GM12878 (cell line): ENCODE data around the gene REM2. TPM values are rescaled to one million over a fixed set of nuclear protein-coding genes. Genes with fewer than 3 reads are reported as not detected.

ENCODE experiments used
- ASH2L ChIP-seq: fragments of 300-600, 200-600 bp; sonication (generic); IDR thresholded peaks from 2 replicates; pipeline ENCODE4 v1.6.1; 2017; ENCODE audit warnings: low read depth, mild to moderate bottlenecking, borderline replicate concordance
- ATF3 ChIP-seq: IDR thresholded peaks from 2 replicates; pipeline ENCODE4 v1.6.1; 2011; ENCODE audit warnings: low read depth, mild to moderate bottlenecking, low read length, moderate library complexity, borderline replicate concordance; ENCODE audit errors: extremely low read depth
- ATF7 ChIP-seq: fragments of 450-650 bp; IDR thresholded peaks from 2 replicates; pipeline ENCODE4 v1.6.1; 2016; ENCODE audit warnings: low read depth, mild to moderate bottlenecking
- BHLHE40 ChIP-seq, 2 experiments: fragments of 450-650 bp in 1 of 2; IDR thresholded peaks; 2 replicates each; pipeline ENCODE4 v1.6.1; 2011 to 2017; ENCODE audit warnings: low read depth in 2 of 2, borderline replicate concordance in 1 of 2, improper control_type of control experiment in 1 of 2, low read length in 1 of 2, mild to moderate bottlenecking in 1 of 2
- CEBPZ ChIP-seq: fragments of 150-350 bp; IDR thresholded peaks from 2 replicates; pipeline ENCODE4 v1.6.1; 2016; ENCODE audit warnings: low read depth, low read length
- EGR1 ChIP-seq, 2 experiments: IDR thresholded peaks; 1 replicate in 1 of 2; 2 replicates in 1 of 2; pipeline ENCODE4 v1.6.1; 2011 to 2012; ENCODE audit warnings: low read depth in 2 of 2, low read length in 2 of 2, borderline replicate concordance in 1 of 2, mild to moderate bottlenecking in 1 of 2, moderate library complexity in 1 of 2
- FOS ChIP-seq: IDR thresholded peaks from 3 replicates; pipeline ENCODE4 v1.6.1; 2011; ENCODE audit warnings: borderline replicate concordance; ENCODE audit not compliant: insufficient read length; ENCODE audit errors: extremely low read depth
- HCFC1 ChIP-seq: fragments of 150-350 bp; IDR thresholded peaks from 2 replicates; pipeline ENCODE4 v1.6.1; 2014; ENCODE audit warnings: low read length
- HDAC2 ChIP-seq: fragments of 200-600 bp; sonication (generic); IDR thresholded peaks from 2 replicates; pipeline ENCODE4 v1.6.1; 2017
- IKZF2 ChIP-seq, 2 experiments: fragments of 450-650 bp; IDR thresholded peaks; 2 replicates each; pipeline ENCODE4 v1.6.1; 2017; ENCODE audit warnings: mild to moderate bottlenecking in 2 of 2, moderate library complexity in 2 of 2
- IRF3 ChIP-seq: fragments of 450-650 bp; IDR thresholded peaks from 2 replicates; pipeline ENCODE4 v1.6.1; 2014; ENCODE audit warnings: mild to moderate bottlenecking
- JUNB ChIP-seq: IDR thresholded peaks from 2 replicates; pipeline ENCODE4 v1.6.1; 2016; ENCODE audit warnings: antibody characterized with exemption, mild to moderate bottlenecking
- KDM1A ChIP-seq: fragments of 200-600 bp; sonication (generic); IDR thresholded peaks from 2 replicates; pipeline ENCODE4 v1.6.1; 2016; ENCODE audit warnings: borderline replicate concordance
- NFIC ChIP-seq: IDR thresholded peaks from 2 replicates; pipeline ENCODE4 v1.6.1; 2012; ENCODE audit warnings: low read depth, mild to moderate bottlenecking, inconsistent platforms, low read length, moderate library complexity
- NFYA ChIP-seq: IDR thresholded peaks from 2 replicates; pipeline ENCODE4 v1.6.1; 2011; ENCODE audit warnings: low read depth, mild to moderate bottlenecking, low read length, improper control_type of control experiment, borderline replicate concordance
- NR2C1 ChIP-seq: fragments of 450-650 bp; IDR thresholded peaks from 2 replicates; pipeline ENCODE4 v1.6.1; 2017; ENCODE audit warnings: antibody characterized with exemption, mild to moderate bottlenecking, moderate library complexity
- POU2F2 ChIP-seq: IDR thresholded peaks from 3 replicates; pipeline ENCODE4 v1.6.1; 2011; ENCODE audit warnings: low read depth, mild to moderate bottlenecking, low read length, borderline replicate concordance
- SMAD1 ChIP-seq: fragments of 450-650 bp; IDR thresholded peaks from 2 replicates; pipeline ENCODE4 v1.6.1; 2018; ENCODE audit warnings: mild to moderate bottlenecking, low read depth; ENCODE audit not compliant: partially characterized antibody
- SMC3 ChIP-seq: IDR thresholded peaks from 2 replicates; pipeline ENCODE4 v1.6.1; 2011; ENCODE audit warnings: low read length, improper control_type of control experiment, borderline replicate concordance
- USF1 ChIP-seq: IDR thresholded peaks from 2 replicates; pipeline ENCODE4 v1.6.1; 2011; ENCODE audit warnings: borderline replicate concordance, low read depth, mild to moderate bottlenecking, moderate library complexity, mixed read lengths, low read length; ENCODE audit not compliant: insufficient read depth; ENCODE audit errors: extremely low read length
- WRNIP1 ChIP-seq: IDR thresholded peaks from 2 replicates; pipeline ENCODE4 v1.6.1; 2011; ENCODE audit warnings: low read depth, low read length, improper control_type of control experiment, borderline replicate concordance
- YBX1 ChIP-seq: fragments of 450-650 bp; IDR thresholded peaks from 2 replicates; pipeline ENCODE4 v1.6.1; 2016; ENCODE audit warnings: antibody characterized with exemption
- ZBED1 ChIP-seq: IDR thresholded peaks from 2 replicates; pipeline ENCODE4 v1.6.1; 2016; ENCODE audit warnings: borderline replicate concordance
- polyA plus RNA-seq, 11 experiments: library from polyadenylated mRNA; depleted of rRNA in 4 of 11; unstranded in 6 of 11; stranded (reverse) in 5 of 11; fragments of >200 nt; fragmentation: Nextera tagmentation in 4 of 11; fragmentation: Illumina TruSeq in 1 of 11; extraction: Ambion mirVana in 4 of 11; extraction: Trizol in 1 of 11; gene quantifications; 1 replicate in 1 of 11; 2 replicates in 10 of 11; pipeline versions ENCODE4 v1.2.1 to v1.2.3, GENCODE V29; 2011 to 2016; ENCODE audit warnings: inconsistent platforms in 2 of 11, missing spikeins in 2 of 11, low read depth in 1 of 11
- total RNA-seq, 4 experiments: library from RNA; depleted of rRNA in 3 of 4; stranded (reverse); fragments of >200 nt in 3 of 4; fragmentation: Illumina TruSeq in 1 of 4; extraction: Trizol in 1 of 4; gene quantifications; 2 replicates each; pipeline versions ENCODE4 v1.2.1 to v1.2.3, GENCODE V29; 2013 to 2021

REM2 gene
- total and polyA plus RNA-seq, 10 of the 15 experiments (the other 5 are each of a cell fraction or from before 2014, with no cell fraction given) = 0.27 to 1.5 (median 0.83) TPM

GRCh38 chr14:22872033-22872832 lies 10.8 kb upstream of the REM2 start (continued):
- no peak for TF ChIP-seq WRNIP1
- TF ChIP-seq NFIC = no peak
- peak; percentile 69 for TF ChIP-seq SMC3
- no peak; the same call in 1 of the 2 replicates for TF ChIP-seq HCFC1
- no peak for TF ChIP-seq NFYA
- no peak for TF ChIP-seq ATF3
- TF ChIP-seq POU2F2 = no peak; the same call in 1 of the 3 replicates
- TF ChIP-seq YBX1 = no peak
- TF ChIP-seq USF1 = no peak
- no peak for TF ChIP-seq KDM1A
- peak; percentile 87 to 88 for TF ChIP-seq IKZF2 (IDR thresholded peaks at IDR 0.05)
- no peak for TF ChIP-seq CEBPZ
- TF ChIP-seq EGR1 (IDR thresholded peaks at IDR 0.05; ENCODE audit: borderline replicate concordance in 1 of 2, low read depth in 2 of 2, low read length in 2 of 2) = no peak
- no peak for TF ChIP-seq BHLHE40 (IDR thresholded peaks at IDR 0.05; ENCODE audit: borderline replicate concordance in 1 of 2, low read depth in 2 of 2, low read length in 1 of 2)
- TF ChIP-seq JUNB = no peak
- TF ChIP-seq SMAD1 = no peak
- no peak for TF ChIP-seq NR2C1
- no peak for TF ChIP-seq ATF7
- no peak for TF ChIP-seq HDAC2
- no peak for TF ChIP-seq IRF3
- no peak for TF ChIP-seq ZBED1
- no peak for TF ChIP-seq ASH2L
- TF ChIP-seq FOS = no peak
